Endodermal cell (in vitro differentiated cells): ENCODE measurements around the gene EEFSEC. TPM values are rescaled to one million over a fixed set of nuclear protein-coding genes. Genes with fewer than 3 reads are reported as not detected.

Experiments used
- DNase-seq: peaks from one replicate; pipeline ENCODE4 v3.0.0-alpha.2; 2017
- H3K27ac ChIP-seq: 2 replicates; pipeline ENCODE4 v1.5.1; 2013; ENCODE audit warnings: mild to moderate bottlenecking, low read depth, low read length, moderate library complexity
- H3K27me3 ChIP-seq: 2 replicates; pipeline ENCODE4 v1.6.1; 2013; ENCODE audit warnings: mild to moderate bottlenecking, low read length, moderate library complexity; ENCODE audit not compliant: insufficient read depth, control insufficient read depth, poor library complexity, severe bottlenecking
- H3K36me3 ChIP-seq: 2 replicates; pipeline ENCODE4 v1.7.0; 2013; ENCODE audit warnings: mild to moderate bottlenecking, low read length, moderate library complexity; ENCODE audit not compliant: control insufficient read depth, insufficient read depth
- H3K4me1 ChIP-seq: one replicate; pipeline ENCODE4 v1.7.0; 2013; ENCODE audit warnings: low read length; ENCODE audit not compliant: control insufficient read depth, insufficient read depth
- H3K4me3 ChIP-seq: 2 replicates; pipeline ENCODE4 v1.5.1; 2013; ENCODE audit warnings: mild to moderate bottlenecking, low read length, moderate library complexity
- H3K9ac ChIP-seq: 2 replicates; pipeline ENCODE4 v1.6.1; 2013; ENCODE audit warnings: mild to moderate bottlenecking, low read length, moderate library complexity; ENCODE audit not compliant: poor library complexity, severe bottlenecking; ENCODE audit errors: extremely low read depth
- H3K9me3 ChIP-seq: 2 replicates; pipeline ENCODE4 v1.6.1; 2013; ENCODE audit warnings: mild to moderate bottlenecking, low read length, moderate library complexity; ENCODE audit not compliant: control insufficient read depth
- H3K27ac Mint-ChIP-seq: 2 replicates; pipeline ENCODE4 v1.8.0; 2020; ENCODE audit warnings: mixed read lengths
- H3K27me3 Mint-ChIP-seq: 2 replicates; pipeline ENCODE4 v1.8.0; 2021; ENCODE audit warnings: mild to moderate bottlenecking, mixed read lengths; ENCODE audit not compliant: insufficient read depth
- H3K36me3 Mint-ChIP-seq: 2 replicates; pipeline ENCODE4 v1.8.0; 2020; ENCODE audit warnings: low read depth, mixed read lengths
- H3K4me1 Mint-ChIP-seq: 2 replicates; pipeline ENCODE4 v1.8.0; 2020; ENCODE audit warnings: mixed read lengths
- H3K4me3 Mint-ChIP-seq: 2 replicates; pipeline ENCODE4 v1.8.0; 2020; ENCODE audit warnings: mild to moderate bottlenecking, moderate library complexity, mixed read lengths
- H3K9me3 Mint-ChIP-seq: 2 replicates; pipeline ENCODE4 v1.8.0; 2020; ENCODE audit warnings: mild to moderate bottlenecking, mixed read lengths
- CTCF ChIP-seq: fragments of 200-600 bp; sonication (generic); conservative IDR thresholded peaks from 2 replicates; pipeline ENCODE4 v1.5.0; 2021; ENCODE audit warnings: antibody characterized with exemption, mild to moderate bottlenecking
- WGBS, 2 experiments: methylation state at CpG; one replicate each; pipeline versions ENCODE4 v1.1.5 to v1.1.7; 2013; ENCODE audit warnings: missing lambda C conversion rate in 2 of 2, mixed read lengths in 1 of 2; ENCODE audit not compliant: insufficient coverage in 1 of 2, insufficient read length in 1 of 2; 5-methylcytosine and 5-hydroxymethylcytosine counted together
- total RNA-seq, 2 donors: library from RNA; stranded (reverse); fragmentation: NEBNext Ultra II Directional in 1 of 2; extraction: Animal tissue kit (Norgen Biotek cat#: 25700) in 1 of 2; gene quantifications; 2 replicates in 1 of 2; 3 replicates in 1 of 2; pipeline ENCODE4 v1.2.1, GENCODE V29; 2021

Gene EEFSEC
- total RNA-seq, 2 donors from 2014 or later: 11.9 to 15.8 TPM

- H3K4me1 ChIP-seq: peaks cover under 1% of the 10 kb centered on the region
- H3K27ac Mint-ChIP-seq: no peak overlapping the region
- H3K36me3 ChIP-seq: no peaks in the 10 kb centered on the region
- no peak for TF ChIP-seq CTCF
- no peak overlapping the region for H3K4me3 Mint-ChIP-seq
- no peaks in the 10 kb centered on the region for H3K9me3 Mint-ChIP-seq
- H3K27me3 ChIP-seq: no peaks in the 10 kb centered on the region
- peaks cover 6% of the 10 kb centered on the region for H3K9me3 ChIP-seq
- no peak overlapping the region for H3K9ac ChIP-seq
- H3K4me1 Mint-ChIP-seq: peaks cover 4% of the 10 kb centered on the region
- H3K27ac ChIP-seq: no peak overlapping the region
- 86 to 91% methylated on average over 1 to 4 of the region's 4 CpGs for WGBS, 2 experiments
- no peak overlapping the region for H3K4me3 ChIP-seq
- H3K36me3 Mint-ChIP-seq: peaks cover 4% of the 10 kb centered on the region
- no peaks in the 10 kb centered on the region for H3K27me3 Mint-ChIP-seq
- DNase-seq: no peak
Measured at GRCh38 chr3:128188326-128188725, 35.0 kb downstream of the EEFSEC start.

- no peaks in the 10 kb centered on the region for H3K27me3 ChIP-seq
- H3K36me3 ChIP-seq: no peaks in the 10 kb centered on the region
- H3K27ac ChIP-seq: no peak overlapping the region
- Mint-ChIP-seq H3K27ac (no peak overlapping the region), H3K9me3 (no peaks in the 10 kb centered on the region), H3K36me3 (peaks cover 4% of the 10 kb centered on the region), H3K4me1 (peaks cover 7% of the 10 kb centered on the region), H3K27me3 (no peaks in the 10 kb centered on the region), H3K4me3 (no peak overlapping the region)
- H3K9me3 ChIP-seq: peaks cover 6% of the 10 kb centered on the region
- WGBS, 2 experiments: 90% methylated on average over 4 of the region's 4 CpGs; no CpG with 5 or more reads in 1 of the 2 experiments
- no peak for TF ChIP-seq CTCF
- no peak overlapping the region for H3K4me3 ChIP-seq
- H3K4me1 ChIP-seq: peaks cover 7% of the 10 kb centered on the region
- H3K9ac ChIP-seq: no peak overlapping the region
- DNase-seq: no peak
Measured at GRCh38 chr3:128188956-128189355, 35.7 kb downstream of the EEFSEC start.

- Histone ChIP-seq H3K27me3 (no peaks in the 10 kb centered on the region), H3K4me3 (no peak overlapping the region), H3K27ac (no peak overlapping the region), H3K9ac (no peak overlapping the region), H3K4me1 (peaks cover 23% of the 10 kb centered on the region), H3K9me3 (peaks cover 4% of the 10 kb centered on the region), H3K36me3 (no peaks in the 10 kb centered on the region)
- H3K27me3 Mint-ChIP-seq: no peaks in the 10 kb centered on the region
- WGBS, 2 experiments: 100% methylated on average over 1 of the region's 1 CpG; no CpG with 5 or more reads in 1 of the 2 experiments
- DNase-seq: no peak
- TF ChIP-seq CTCF: no peak
- H3K4me3 Mint-ChIP-seq: no peak overlapping the region
- H3K36me3 Mint-ChIP-seq: peaks cover 2% of the 10 kb centered on the region
- no peak overlapping the region for H3K27ac Mint-ChIP-seq
- H3K4me1 Mint-ChIP-seq: peaks cover 21% of the 10 kb centered on the region
- no peaks in the 10 kb centered on the region for H3K9me3 Mint-ChIP-seq
Measured at GRCh38 chr3:128190501-128190900, 37.2 kb downstream of the EEFSEC start.
